SK-N-SH (cell line): ENCODE measurements around the gene PRPF6. TPM values are rescaled to one million over a fixed set of nuclear protein-coding genes. Genes with fewer than 3 reads are reported as not detected.

ENCODE experiments used
- CTCF ChIA-PET: fragments of 300-600, 350-600 bp; formaldehyde crosslinking; extraction: SDS; loops from one replicate; lab custom pipeline; 2021; lab: Yijun Ruan, JAX
- POLR2A ChIA-PET: fragments of 350-600 bp; sonication (Branson Sonifier 250); formaldehyde crosslinking; extraction: SDS; loops from one replicate; lab custom pipeline; 2020; ENCODE audit warnings: antibody characterized with exemption, inconsistent platforms; lab: Yijun Ruan, JAX
- DNase-seq: peaks from one replicate; pipeline ENCODE4 v3.0.0; 2012
- H2AFZ ChIP-seq: fragments of 200-600 bp; sonication (generic); 2 replicates; pipeline ENCODE4 v1.8.1; 2016; ENCODE audit warnings: antibody characterized with exemption, mild to moderate bottlenecking, low read depth
- H3F3A ChIP-seq: fragments of 200-600 bp; sonication (generic); replicated peaks from 2 replicates; pipeline ENCODE3; 2016; ENCODE audit warnings: antibody characterized with exemption, mild to moderate bottlenecking; ENCODE audit not compliant: insufficient read depth
- H3K27ac ChIP-seq, 2 experiments: fragments of 200-500 bp in 1 of 2; fragments of 200-600 bp in 1 of 2; sonication (Bioruptor generic) in 1 of 2; sonication (generic), shearing (Covaris generic) in 1 of 2; 2 replicates each; pipeline versions ENCODE4 v1.5.1 to v1.6.1; 2014 to 2016; ENCODE audit warnings: low read depth in 2 of 2, inconsistent platforms in 1 of 2, low read length in 1 of 2, mild to moderate bottlenecking in 1 of 2, mixed read lengths in 1 of 2
- H3K27me3 ChIP-seq: fragments of 200-600 bp; sonication (generic), shearing (Covaris generic); 2 replicates; pipeline ENCODE4 v1.6.1; 2016; ENCODE audit warnings: mixed run types; ENCODE audit not compliant: insufficient read depth
- H3K36me3 ChIP-seq, 2 experiments: fragments of 200-500 bp in 1 of 2; fragments of 200-600 bp in 1 of 2; sonication (Bioruptor generic) in 1 of 2; sonication (generic) in 1 of 2; replicated peaks in 1 of 2; 2 replicates each; pipeline versions ENCODE3 to v1.5.1; 2014 to 2016; ENCODE audit warnings: low read length in 1 of 2, mild to moderate bottlenecking in 1 of 2; ENCODE audit not compliant: insufficient read depth in 2 of 2, control insufficient read depth in 1 of 2
- H3K4me1 ChIP-seq, 2 experiments: fragments of 200-500 bp in 1 of 2; fragments of 200-600 bp in 1 of 2; sonication (Bioruptor generic) in 1 of 2; sonication (generic), shearing (Covaris generic) in 1 of 2; 2 replicates each; pipeline versions ENCODE4 v1.5.1 to v1.6.1; 2014 to 2016; ENCODE audit warnings: low read depth in 1 of 2, low read length in 1 of 2, mixed run types in 1 of 2; ENCODE audit not compliant: insufficient read depth in 2 of 2, control insufficient read depth in 1 of 2
- H3K4me2 ChIP-seq: fragments of 200-600 bp; sonication (generic), shearing (Covaris generic); 2 replicates; pipeline ENCODE4 v1.6.1; 2017; ENCODE audit warnings: mixed run types
- H3K4me3 ChIP-seq, 2 experiments: fragments of 200-500 bp in 1 of 2; fragments of 200-600 bp in 1 of 2; sonication (Bioruptor generic) in 1 of 2; sonication (generic), shearing (Covaris generic) in 1 of 2; 2 replicates each; pipeline versions ENCODE4 v1.5.1 to v1.8.1; 2014 to 2016; ENCODE audit warnings: low read depth in 2 of 2, inconsistent platforms in 1 of 2, low read length in 1 of 2, mild to moderate bottlenecking in 1 of 2, mixed read lengths in 1 of 2, moderate library complexity in 1 of 2
- H3K79me2 ChIP-seq: fragments of 200-600 bp; sonication (generic); 2 replicates; pipeline ENCODE4 v1.8.1; 2017; ENCODE audit warnings: mild to moderate bottlenecking; ENCODE audit not compliant: insufficient read depth
- H3K9ac ChIP-seq: fragments of 200-600 bp; sonication (generic); 2 replicates; pipeline ENCODE4 v1.6.1; 2017; ENCODE audit warnings: mixed run types
- H3K9me2 ChIP-seq: fragments of 200-600 bp; sonication (generic); 2 replicates; pipeline ENCODE4 v1.6.1; 2017; ENCODE audit warnings: mixed run types
- H3K9me3 ChIP-seq: fragments of 200-600 bp; sonication (generic); 2 replicates; pipeline ENCODE4 v1.6.1; 2017; ENCODE audit warnings: mixed run types, mild to moderate bottlenecking, moderate library complexity
- H4K20me1 ChIP-seq: fragments of 200-600 bp; sonication (generic); 2 replicates; pipeline ENCODE4 v1.6.1; 2017; ENCODE audit warnings: mild to moderate bottlenecking, mixed run types; ENCODE audit not compliant: insufficient read depth
- EZH2phosphoT487 ChIP-seq: fragments of 200-600 bp; sonication (generic); IDR thresholded peaks from 2 replicates; pipeline ENCODE4 v1.6.1; 2017; ENCODE audit warnings: low read depth, mixed run types, mild to moderate bottlenecking, antibody characterized with exemption, moderate library complexity, borderline replicate concordance
- GABPA ChIP-seq: IDR thresholded peaks from 2 replicates; pipeline ENCODE4 v1.4.0; 2012; ENCODE audit warnings: low read depth, mild to moderate bottlenecking
- GATA2 ChIP-seq: sonication (generic); formaldehyde crosslinking; IDR thresholded peaks from 2 replicates; pipeline ENCODE4 v1.5.0; 2020; ENCODE audit warnings: mild to moderate bottlenecking, missing genetic modification reagents
- IRF3 ChIP-seq: fragments of 150-350 bp; IDR thresholded peaks from 2 replicates; pipeline ENCODE4 v1.6.1; 2016; ENCODE audit warnings: mild to moderate bottlenecking, low read depth, low read length
- JUND ChIP-seq: IDR thresholded peaks from 2 replicates; pipeline ENCODE4 v1.4.0; 2012
- NFIC ChIP-seq: IDR thresholded peaks from 2 replicates; pipeline ENCODE4 v1.4.0; 2012; ENCODE audit warnings: borderline replicate concordance
- NRF1 ChIP-seq: IDR thresholded peaks from 2 replicates; pipeline ENCODE4 v1.6.1; 2012; ENCODE audit warnings: low read depth, mild to moderate bottlenecking, low read length
- WGBS: methylation state at CpG from one replicate; pipeline ENCODE4 v1.1.6; 2017; ENCODE audit warnings: low lambda C conversion rate; 5-methylcytosine and 5-hydroxymethylcytosine counted together
- polyA plus RNA-seq, 3 experiments: library from polyadenylated mRNA; depleted of rRNA; stranded (reverse); fragments of >200 nt; gene quantifications; 2 replicates each; pipeline ENCODE4 v1.2.3, GENCODE V29; 2012
- TF ChIP-seq, protein P1 (sequence below): IDR thresholded peaks from 2 replicates; pipeline ENCODE4 v1.4.0; 2012; ENCODE audit warnings: low read depth, borderline replicate concordance

Gene PRPF6
- polyA plus RNA-seq, 1 of the 3 experiments (the other 2 are of a cell fraction): 59.1 TPM

- H3F3A ChIP-seq: no peaks in the 10 kb centered on the region
- no peak overlapping the region for H3K4me3 ChIP-seq
- ChIA-PET CTCF (interaction anchor here (0.8 to 2.9 kb wide), 4 partner anchors 8 to 49 kb away, joined by 4 to 13 read pairs (median 7); partner anchors contain the start of genes OPRL1, RGS19 and TCEA2), POLR2A (no interaction called here)
- H3K36me3 ChIP-seq: peaks cover 0 to 17% of the 10 kb centered on the region in 2 experiments
- H3K79me2 ChIP-seq: no peaks in the 10 kb centered on the region
- no peaks in the 10 kb centered on the region for H4K20me1 ChIP-seq
- H3K27me3 ChIP-seq: no peaks in the 10 kb centered on the region
- 92% methylated on average over 15 of the region's 30 CpGs for WGBS
- no peak overlapping the region for H2AFZ ChIP-seq
- H3K4me2 ChIP-seq: no peak overlapping the region
- peaks cover 0 to 4% of the 10 kb centered on the region in 2 experiments; a peak in 1 of 4 replicates for H3K4me1 ChIP-seq
- no peaks in the 10 kb centered on the region for H3K9me3 ChIP-seq
- H3K9ac ChIP-seq: no peak overlapping the region
- H3K9me2 ChIP-seq: no peaks in the 10 kb centered on the region
- no peak overlapping the region for H3K27ac ChIP-seq
- TF ChIP-seq, protein P1, sequence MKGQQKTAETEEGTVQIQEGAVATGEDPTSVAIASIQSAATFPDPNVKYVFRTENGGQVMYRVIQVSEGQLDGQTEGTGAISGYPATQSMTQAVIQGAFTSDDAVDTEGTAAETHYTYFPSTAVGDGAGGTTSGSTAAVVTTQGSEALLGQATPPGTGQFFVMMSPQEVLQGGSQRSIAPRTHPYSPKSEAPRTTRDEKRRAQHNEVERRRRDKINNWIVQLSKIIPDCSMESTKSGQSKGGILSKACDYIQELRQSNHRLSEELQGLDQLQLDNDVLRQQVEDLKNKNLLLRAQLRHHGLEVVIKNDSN: no peak
- DNase-seq: no peak
These were observed 90.7 kb downstream of the PRPF6 start for GRCh38 chr20:64071341-64072332.

GRCh38 chr20:64072498-64073063 lies 91.6 kb downstream of the PRPF6 start:
- DNase-seq: no peak
- 85% methylated on average over 5 of the region's 14 CpGs for WGBS
- CTCF ChIA-PET: interaction anchor here (0.8 to 2.9 kb wide), 3 partner anchors 10 to 48 kb away, joined by 4 to 10 read pairs (median 4); partner anchors contain the start of gene TCEA2
- POLR2A ChIA-PET: no interaction called here
- H3K9me2 ChIP-seq: no peaks in the 10 kb centered on the region
- no peak overlapping the region for H2AFZ ChIP-seq
- peaks cover 0 to 4% of the 10 kb centered on the region in 2 experiments; a peak in 1 of 4 replicates for H3K4me1 ChIP-seq
- H3K36me3 ChIP-seq: peaks cover 0 to 17% of the 10 kb centered on the region in 2 experiments
- no peaks in the 10 kb centered on the region for H3F3A ChIP-seq
- H3K27me3 ChIP-seq: no peaks in the 10 kb centered on the region
- TF ChIP-seq EZH2phosphoT487: no peak
- no peak for TF ChIP-seq IRF3
- TF ChIP-seq GABPA: no peak
- no peak for TF ChIP-seq GATA2
- TF ChIP-seq NFIC: no peak
- TF ChIP-seq JUND: no peak
- TF ChIP-seq NRF1: no peak
- no peaks in the 10 kb centered on the region for H3K79me2 ChIP-seq
- no peaks in the 10 kb centered on the region for H3K9me3 ChIP-seq
- H3K4me2 ChIP-seq: no peak overlapping the region
- H4K20me1 ChIP-seq: no peaks in the 10 kb centered on the region
- H3K27ac ChIP-seq: no peak overlapping the region
- no peak overlapping the region for H3K4me3 ChIP-seq
- no peak overlapping the region for H3K9ac ChIP-seq
